ENCODE measurements around the gene CCDC88C. TPM values are rescaled to one million over a fixed set of nuclear protein-coding genes. Genes with fewer than 3 reads are reported as not detected.
A peak's percentile ranks its signal among the peaks of the same experiment; 100 is the strongest.

Gene CCDC88C
- total RNA-seq, 2 donors from 2014 or later, result 3.5 to 5.0 TPM

GRCh38 chr14:91292491-91292890, 125.1 kb downstream of the CCDC88C start:
- ATAC-seq (no peak), DNase-seq (peak; percentile 13)
- intact Hi-C loops (cut with DNase I), result no loop called here

GRCh38 chr14:91291786-91292405, 125.7 kb downstream of the CCDC88C start:
- intact Hi-C loops (cut with DNase I), result no loop called here
- no peak for ATAC-seq
- peak; percentile 13 for DNase-seq

- no peak for DNase-seq
Observed at GRCh38 chr14:91290986-91291385, 126.6 kb downstream of the CCDC88C start.

GRCh38 chr14:91289464-91289863, 128.2 kb downstream of the CCDC88C start:
- DNase-seq (no peak), ATAC-seq (no peak)
- intact Hi-C loops (cut with DNase I), result loop anchor here (5.0 to 10.0 kb wide), 2 partner anchors 385 to 387 kb away; no protein-coding TSS in a partner anchor

More at GRCh38 chr14:91290986-91291385, 126.6 kb downstream of the CCDC88C start:
- intact Hi-C loops (cut with DNase I), result no loop called here
- no peak for ATAC-seq

- DNase-seq (no peak), ATAC-seq (no peak)
- intact Hi-C loops (cut with DNase I), result loop anchor here (5.0 to 10.0 kb wide), 2 partner anchors 384 to 387 kb away; no protein-coding TSS in a partner anchor
Observed at GRCh38 chr14:91288876-91289275, 128.7 kb downstream of the CCDC88C start.

GRCh38 chr14:91286530-91286937, 131.1 kb downstream of the CCDC88C start:
- DNase-seq (peak; percentile 76), ATAC-seq (peak; percentile 58 to 77)
- intact Hi-C loops (cut with DNase I), result loop anchor here (2.0 to 10.0 kb wide), 3 partner anchors 108 to 384 kb away; no protein-coding TSS in a partner anchor

GRCh38 chr14:91284791-91285548, 132.7 kb downstream of the CCDC88C start:
- intact Hi-C loops (cut with DNase I), result loop anchor here (5.0 to 10.0 kb wide), 2 partner anchors 380 to 383 kb away; no protein-coding TSS in a partner anchor
- DNase-seq, result no peak
- ATAC-seq, result peak in 1 of 2 donors; percentile 38

GRCh38 chr14:91284146-91284790, 133.4 kb downstream of the CCDC88C start:
- intact Hi-C loops (cut with DNase I), result loop anchor here in 1 of 2 donors (10.0 kb wide), 1 partner anchor 379 kb away; no protein-coding TSS in a partner anchor
- peak; percentile 72 to 91 for ATAC-seq
- no peak for DNase-seq

- DNase-seq (no peak), ATAC-seq (peak in 1 of 2 donors; percentile 6)
- intact Hi-C loops (cut with DNase I), result loop anchor here in 1 of 2 donors (10.0 kb wide), 1 partner anchor 379 kb away; no protein-coding TSS in a partner anchor
Observed at GRCh38 chr14:91283666-91284065, 134.0 kb downstream of the CCDC88C start.

- intact Hi-C loops (cut with DNase I), result loop anchor here in 1 of 2 donors (10.0 kb wide), 1 partner anchor 378 kb away; no protein-coding TSS in a partner anchor
- DNase-seq, result no peak
- ATAC-seq, result no peak
Observed at GRCh38 chr14:91282954-91283645, 134.5 kb downstream of the CCDC88C start.

GRCh38 chr14:91281346-91281745, 136.3 kb downstream of the CCDC88C start:
- intact Hi-C loops (cut with DNase I), result loop anchor here in 1 of 2 donors (10.0 kb wide), 1 partner anchor 377 kb away; no protein-coding TSS in a partner anchor
- no peak for ATAC-seq
- DNase-seq, result no peak

GRCh38 chr14:91280129-91280528, 137.5 kb downstream of the CCDC88C start:
- intact Hi-C loops (cut with DNase I), result loop anchor here in 1 of 2 donors (10.0 kb wide), 1 partner anchor 375 kb away; no protein-coding TSS in a partner anchor
- ATAC-seq (no peak), DNase-seq (no peak)

- ATAC-seq (no peak), DNase-seq (no peak)
- intact Hi-C loops (cut with DNase I), result no loop called here
Observed at GRCh38 chr14:91279354-91279753, 138.3 kb downstream of the CCDC88C start.

GRCh38 chr14:91278383-91278715, 139.3 kb downstream of the CCDC88C start:
- ATAC-seq (no peak), DNase-seq (no peak)
- intact Hi-C loops (cut with DNase I), result no loop called here

- DNase-seq (no peak), ATAC-seq (no peak)
- intact Hi-C loops (cut with DNase I), result no loop called here
Observed at GRCh38 chr14:91277546-91278382, 139.9 kb downstream of the CCDC88C start.

GRCh38 chr14:91274796-91275195, 142.8 kb downstream of the CCDC88C start:
- ATAC-seq (no peak), DNase-seq (peak; percentile 6)
- intact Hi-C loops (cut with DNase I), result no loop called here

GRCh38 chr14:91273885-91274273, 143.7 kb downstream of the CCDC88C start:
- DNase-seq, result no peak
- intact Hi-C loops (cut with DNase I), result no loop called here
- ATAC-seq, result no peak

GRCh38 chr14:91273273-91273884, 144.2 kb downstream of the CCDC88C start:
- DNase-seq (no peak), ATAC-seq (no peak)
- intact Hi-C loops (cut with DNase I), result no loop called here

Measured in left cardiac atrium (tissue), 4 donors.